ENCODE results near the gene MYOT.

MYOT gene

GRCh38 chr5:137921931-137922330, 54.3 kb downstream of the MYOT start:
- POLR2A ChIA-PET, result no interaction called here
- CTCF ChIA-PET, result interaction anchor here (0.7 kb wide), 1 partner anchor 142 kb away, joined by 3 read pairs; no protein-coding TSS in a partner anchor
- WGBS (ENCODE audit: insufficient coverage), result 79% methylated on average over 3 of the region's 3 CpGs
- peaks cover 0 to 8% (median 0%) of the 10 kb centered on the region in 5 experiments for H3K9me3 ChIP-seq (ENCODE audit: control extremely low read depth in 1 of 5, control insufficient read depth in 4 of 5, insufficient read depth in 2 of 5, low read depth in 1 of 5, low read length in 4 of 5)
- H3K27ac ChIP-seq (ENCODE audit: insufficient read depth in 1 of 2, low read depth in 1 of 2, low read length in 2 of 2, poor library complexity in 1 of 2, severe bottlenecking in 2 of 2), result no peak overlapping the region
- H3K27me3 ChIP-seq (replicated peaks in 2 of 5; ENCODE audit: control insufficient read depth in 4 of 5, insufficient read depth in 5 of 5, low read length in 4 of 5), result no peaks in the 10 kb centered on the region
- H3K4me1 ChIP-seq (ENCODE audit: control extremely low read depth in 1 of 4, control insufficient read depth in 4 of 4, insufficient read depth in 4 of 4, low read length in 3 of 4), result no peaks in the 10 kb centered on the region
- DNase-seq, result no peak
- H3K4me3 ChIP-seq (ENCODE audit: control insufficient read depth in 1 of 7, extremely low read depth in 1 of 7, insufficient read depth in 4 of 7, low read depth in 2 of 7, low read length in 6 of 7), result no peak overlapping the region
- peaks cover 0 to under 1% (median 0%) of the 10 kb centered on the region in 4 experiments for H3K36me3 ChIP-seq (ENCODE audit: control insufficient read depth in 4 of 4, insufficient read depth in 4 of 4, low read length in 3 of 4)

GRCh38 chr5:137923856-137924255, 56.2 kb downstream of the MYOT start:
- WGBS (ENCODE audit: insufficient coverage), result 72% methylated on average over 3 of the region's 4 CpGs
- CTCF ChIA-PET, result no interaction called here
- H3K4me1 ChIP-seq (ENCODE audit: control extremely low read depth in 1 of 4, control insufficient read depth in 4 of 4, insufficient read depth in 4 of 4, low read length in 3 of 4), result no peaks in the 10 kb centered on the region
- no peak for DNase-seq
- no peak overlapping the region for H3K4me3 ChIP-seq (ENCODE audit: control insufficient read depth in 1 of 7, extremely low read depth in 1 of 7, insufficient read depth in 4 of 7, low read depth in 2 of 7, low read length in 6 of 7)
- POLR2A ChIA-PET, result no interaction called here
- no peaks in the 10 kb centered on the region for H3K9me3 ChIP-seq (ENCODE audit: control extremely low read depth in 1 of 5, control insufficient read depth in 4 of 5, insufficient read depth in 2 of 5, low read depth in 1 of 5, low read length in 4 of 5)
- H3K36me3 ChIP-seq (ENCODE audit: control insufficient read depth in 4 of 4, insufficient read depth in 4 of 4, low read length in 3 of 4), result peaks cover 0 to 8% (median 1%) of the 10 kb centered on the region in 4 experiments
- H3K27me3 ChIP-seq (replicated peaks in 2 of 5; ENCODE audit: control insufficient read depth in 4 of 5, insufficient read depth in 5 of 5, low read length in 4 of 5), result no peaks in the 10 kb centered on the region
- no peak overlapping the region for H3K27ac ChIP-seq (ENCODE audit: insufficient read depth in 1 of 2, low read depth in 1 of 2, low read length in 2 of 2, poor library complexity in 1 of 2, severe bottlenecking in 2 of 2)

- Histone ChIP-seq H3K4me1 (ENCODE audit: control extremely low read depth in 1 of 4, control insufficient read depth in 4 of 4, insufficient read depth in 4 of 4, low read length in 3 of 4) (no peaks in the 10 kb centered on the region), H3K27ac (ENCODE audit: insufficient read depth in 1 of 2, low read depth in 1 of 2, low read length in 2 of 2, poor library complexity in 1 of 2, severe bottlenecking in 2 of 2) (no peak overlapping the region), H3K36me3 (ENCODE audit: control insufficient read depth in 4 of 4, insufficient read depth in 4 of 4, low read length in 3 of 4) (peaks cover 8 to 22% (median 14%) of the 10 kb centered on the region in 4 experiments), H3K9me3 (ENCODE audit: control extremely low read depth in 1 of 5, control insufficient read depth in 4 of 5, insufficient read depth in 2 of 5, low read depth in 1 of 5, low read length in 4 of 5) (no peaks in the 10 kb centered on the region), H3K27me3 (replicated peaks in 2 of 5; ENCODE audit: control insufficient read depth in 4 of 5, insufficient read depth in 5 of 5, low read length in 4 of 5) (no peaks in the 10 kb centered on the region), H3K4me3 (ENCODE audit: control insufficient read depth in 1 of 7, extremely low read depth in 1 of 7, insufficient read depth in 4 of 7, low read depth in 2 of 7, low read length in 6 of 7) (no peak overlapping the region)
- 100% methylated on average over 1 of the region's 3 CpGs for WGBS (ENCODE audit: insufficient coverage)
- ChIA-PET CTCF (interaction anchor here (0.6 to 1.0 kb wide), 4 partner anchors 8 to 154 kb away, joined by 3 to 5 read pairs (median 4); no protein-coding TSS in a partner anchor), POLR2A (interaction anchor here (0.7 kb wide), 1 partner anchor 30 kb away, joined by 6 read pairs; no protein-coding TSS in a partner anchor)
- DNase-seq, result no peak
Measured at GRCh38 chr5:137932800-137933199, 65.1 kb downstream of the MYOT start.

DNA sequence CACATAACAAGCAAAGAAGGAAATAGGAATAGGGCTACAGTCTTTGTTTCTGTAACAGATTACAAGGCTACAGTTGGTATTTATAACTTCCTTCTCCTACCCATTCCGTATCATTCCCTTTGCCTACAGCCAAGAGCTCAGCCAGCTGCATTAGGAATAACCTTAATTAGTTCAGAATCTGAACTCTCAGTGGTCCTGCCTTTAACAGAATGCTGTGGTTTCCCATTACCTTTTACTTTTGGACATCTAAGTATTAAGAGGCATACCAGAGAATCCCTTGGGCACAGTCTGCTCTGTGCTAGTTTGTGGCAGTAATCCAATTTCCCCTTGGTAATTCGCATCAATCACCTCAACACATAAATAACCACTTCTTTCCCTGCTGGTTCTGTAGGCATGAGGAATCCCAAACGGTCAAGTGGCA, 65.8 kb downstream of the MYOT start:
- no peak for DNase-seq
- H3K9me3 ChIP-seq (ENCODE audit: control extremely low read depth in 1 of 5, control insufficient read depth in 4 of 5, insufficient read depth in 2 of 5, low read depth in 1 of 5, low read length in 4 of 5), result no peaks in the 10 kb centered on the region
- H3K4me1 ChIP-seq (ENCODE audit: control extremely low read depth in 1 of 4, control insufficient read depth in 4 of 4, insufficient read depth in 4 of 4, low read length in 3 of 4), result no peaks in the 10 kb centered on the region
- no peak overlapping the region for H3K4me3 ChIP-seq (ENCODE audit: control insufficient read depth in 1 of 7, extremely low read depth in 1 of 7, insufficient read depth in 4 of 7, low read depth in 2 of 7, low read length in 6 of 7)
- ChIA-PET CTCF (interaction anchor here (0.6 to 1.0 kb wide), 3 partner anchors 9 to 155 kb away, joined by 3 to 4 read pairs (median 3); no protein-coding TSS in a partner anchor), POLR2A (no interaction called here)
- peaks cover 9 to 19% (median 15%) of the 10 kb centered on the region in 4 experiments for H3K36me3 ChIP-seq (ENCODE audit: control insufficient read depth in 4 of 4, insufficient read depth in 4 of 4, low read length in 3 of 4)
- H3K27ac ChIP-seq (ENCODE audit: insufficient read depth in 1 of 2, low read depth in 1 of 2, low read length in 2 of 2, poor library complexity in 1 of 2, severe bottlenecking in 2 of 2), result no peak overlapping the region
- no peaks in the 10 kb centered on the region for H3K27me3 ChIP-seq (replicated peaks in 2 of 5; ENCODE audit: control insufficient read depth in 4 of 5, insufficient read depth in 5 of 5, low read length in 4 of 5)
- 36% methylated on average over 2 of the region's 3 CpGs for WGBS (ENCODE audit: insufficient coverage)

GRCh38 chr5:137935190-137935589, 67.5 kb downstream of the MYOT start:
- peaks cover 20 to 36% (median 27%) of the 10 kb centered on the region in 4 experiments for H3K36me3 ChIP-seq (ENCODE audit: control insufficient read depth in 4 of 4, insufficient read depth in 4 of 4, low read length in 3 of 4)
- ChIA-PET CTCF (no interaction called here), POLR2A (no interaction called here)
- WGBS (ENCODE audit: insufficient coverage), result no CpG with 5 or more reads among the region's 1 CpG
- no peaks in the 10 kb centered on the region for H3K4me1 ChIP-seq (ENCODE audit: control extremely low read depth in 1 of 4, control insufficient read depth in 4 of 4, insufficient read depth in 4 of 4, low read length in 3 of 4)
- no peaks in the 10 kb centered on the region for H3K9me3 ChIP-seq (ENCODE audit: control extremely low read depth in 1 of 5, control insufficient read depth in 4 of 5, insufficient read depth in 2 of 5, low read depth in 1 of 5, low read length in 4 of 5)
- H3K27me3 ChIP-seq (replicated peaks in 2 of 5; ENCODE audit: control insufficient read depth in 4 of 5, insufficient read depth in 5 of 5, low read length in 4 of 5), result no peaks in the 10 kb centered on the region
- no peak overlapping the region for H3K27ac ChIP-seq (ENCODE audit: insufficient read depth in 1 of 2, low read depth in 1 of 2, low read length in 2 of 2, poor library complexity in 1 of 2, severe bottlenecking in 2 of 2)
- no peak for DNase-seq
- no peak overlapping the region for H3K4me3 ChIP-seq (ENCODE audit: control insufficient read depth in 1 of 7, extremely low read depth in 1 of 7, insufficient read depth in 4 of 7, low read depth in 2 of 7, low read length in 6 of 7)

- 100% methylated on average over 2 of the region's 3 CpGs for WGBS (ENCODE audit: insufficient coverage)
- DNase-seq, result no peak
- Histone ChIP-seq H3K27ac (ENCODE audit: insufficient read depth in 1 of 2, low read depth in 1 of 2, low read length in 2 of 2, poor library complexity in 1 of 2, severe bottlenecking in 2 of 2) (no peak overlapping the region), H3K4me3 (ENCODE audit: control insufficient read depth in 1 of 7, extremely low read depth in 1 of 7, insufficient read depth in 4 of 7, low read depth in 2 of 7, low read length in 6 of 7) (no peak overlapping the region), H3K36me3 (ENCODE audit: control insufficient read depth in 4 of 4, insufficient read depth in 4 of 4, low read length in 3 of 4) (peaks cover 20 to 37% (median 29%) of the 10 kb centered on the region in 4 experiments), H3K4me1 (ENCODE audit: control extremely low read depth in 1 of 4, control insufficient read depth in 4 of 4, insufficient read depth in 4 of 4, low read length in 3 of 4) (no peaks in the 10 kb centered on the region), H3K27me3 (replicated peaks in 2 of 5; ENCODE audit: control insufficient read depth in 4 of 5, insufficient read depth in 5 of 5, low read length in 4 of 5) (no peaks in the 10 kb centered on the region), H3K9me3 (ENCODE audit: control extremely low read depth in 1 of 5, control insufficient read depth in 4 of 5, insufficient read depth in 2 of 5, low read depth in 1 of 5, low read length in 4 of 5) (no peaks in the 10 kb centered on the region)
- ChIA-PET CTCF (interaction anchor here (0.9 kb wide), 1 partner anchor 19 kb away, joined by 3 read pairs; no protein-coding TSS in a partner anchor), POLR2A (no interaction called here)
Measured at GRCh38 chr5:137935694-137936093, 68.0 kb downstream of the MYOT start.

All from common myeloid progenitor, CD34-positive (primary cell).